Right ventricle myocardium inferior (tissue), 1 donor: ENCODE data around the gene KIAA1217. TPM values are rescaled to one million over a fixed set of nuclear protein-coding genes. Genes with fewer than 3 reads are reported as not detected.
A peak's percentile ranks its signal among the peaks of the same experiment; 100 is the strongest.

ENCODE experiments used
- ATAC-seq: fragments of 200-7000 bp; cut with Tn5 transposase; one replicate; pipeline ENCODE4 v1.9.1; 2020; ENCODE audit warnings: mild to moderate bottlenecking, moderate library complexity
- DNase-seq: peaks from one replicate; pipeline ENCODE4 v3.0.0; 2021; ENCODE audit errors: missing footprints
- intact Hi-C: fragments of 100-400 bp; cut with DNase I; formaldehyde crosslinking; loops from one replicate; pipeline ENCODE4 v1.11.0; 2022
- total RNA-seq: library from RNA; stranded (reverse); fragmentation: NEBNext Ultra II Directional; extraction: Animal tissue kit (Norgen Biotek cat#: 25700); gene quantifications from one replicate; pipeline ENCODE4 v1.2.1, GENCODE V29; 2021
- donor health status: DM: no; HTN: yes; CAD: no; lungs with severe emphysema.

The KIAA1217 gene
- total RNA-seq, 1 donor from 2014 or later: 45.0 TPM

DNA sequence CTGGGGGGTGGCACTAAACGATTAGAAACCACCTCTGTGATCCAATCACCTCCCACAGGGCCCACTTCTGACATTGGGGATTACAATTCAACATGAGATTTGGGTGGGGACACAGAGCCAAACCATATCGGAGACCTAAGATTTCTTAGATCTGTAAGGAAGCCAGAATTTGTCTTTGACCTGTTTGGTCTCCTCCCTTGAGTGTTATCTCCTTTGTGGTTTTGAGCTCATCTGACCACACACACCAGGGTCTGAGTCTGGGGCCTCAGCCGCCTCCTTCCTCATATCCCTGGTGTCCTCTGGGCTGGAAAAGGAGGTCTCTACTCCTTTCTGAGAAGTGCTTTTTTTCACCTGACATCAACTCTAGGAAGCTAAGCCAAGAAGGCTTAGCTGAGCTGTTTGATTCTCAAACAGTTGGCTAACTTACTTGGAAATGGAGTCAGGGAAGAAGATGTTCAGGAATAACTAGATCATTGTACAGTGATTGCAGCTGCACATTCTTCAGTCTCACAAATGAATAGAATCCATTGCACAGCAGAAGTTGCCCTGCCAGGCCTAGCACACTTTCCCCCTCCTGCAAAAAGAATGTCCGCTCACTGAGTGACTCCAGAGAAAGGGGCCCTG lies 347.3 kb downstream of the KIAA1217 start:
- no peak for DNase-seq
- ATAC-seq: no peak
- intact Hi-C loops: loop anchor here (10.0 kb wide), 1 partner anchor 1401 kb away; no protein-coding TSS in a partner anchor

DNA sequence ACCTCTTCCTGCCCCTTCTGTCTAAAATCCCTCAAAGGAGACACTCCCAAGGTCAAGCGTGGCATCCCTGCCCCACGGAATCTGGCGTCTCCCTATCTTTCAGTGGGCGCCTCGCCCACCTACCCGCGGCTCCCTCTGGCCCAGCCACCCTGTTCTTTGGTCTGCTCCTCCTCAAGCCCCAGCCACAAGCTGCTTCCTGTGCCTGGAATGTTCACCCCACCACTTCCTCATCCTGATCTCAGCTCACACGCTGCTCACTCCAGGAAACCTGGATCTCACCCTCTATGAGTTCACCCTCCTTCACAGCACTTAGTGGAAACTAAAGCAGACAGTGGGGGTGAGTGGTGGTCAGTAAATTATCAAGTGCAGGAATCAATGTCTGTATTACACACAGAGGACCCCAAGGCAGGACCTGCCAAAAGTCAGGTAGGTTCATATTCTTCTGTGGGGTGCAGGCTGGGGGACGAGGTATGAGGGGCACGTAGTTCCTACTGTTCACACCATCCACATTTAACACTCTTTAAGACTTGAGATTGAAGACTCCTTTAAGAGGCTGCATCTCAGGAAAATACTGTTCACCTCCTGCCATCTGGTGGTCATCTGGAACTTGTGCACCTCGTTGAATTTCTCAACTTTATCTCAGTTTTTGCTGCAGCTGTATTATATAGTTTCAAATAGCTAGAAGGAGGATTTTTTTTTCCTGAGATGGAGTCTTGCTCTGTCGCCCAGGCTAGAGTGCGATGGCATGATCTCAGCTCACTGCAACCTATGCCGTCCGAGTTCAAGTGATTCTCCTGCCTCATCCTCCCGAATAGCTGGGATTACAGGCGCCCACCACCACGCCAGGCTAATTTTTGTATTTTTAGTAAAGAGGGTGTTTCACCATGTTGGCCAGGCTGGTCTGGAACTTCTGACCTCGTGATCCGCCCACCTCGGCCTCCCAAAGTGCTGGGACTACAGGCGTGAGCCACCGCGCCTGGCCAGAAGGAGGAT lies 348.1 kb downstream of the KIAA1217 start:
- intact Hi-C loops: loop anchor here (10.0 kb wide), 1 partner anchor 1402 kb away; no protein-coding TSS in a partner anchor
- ATAC-seq: peak; percentile 26
- DNase-seq: no peak

DNA sequence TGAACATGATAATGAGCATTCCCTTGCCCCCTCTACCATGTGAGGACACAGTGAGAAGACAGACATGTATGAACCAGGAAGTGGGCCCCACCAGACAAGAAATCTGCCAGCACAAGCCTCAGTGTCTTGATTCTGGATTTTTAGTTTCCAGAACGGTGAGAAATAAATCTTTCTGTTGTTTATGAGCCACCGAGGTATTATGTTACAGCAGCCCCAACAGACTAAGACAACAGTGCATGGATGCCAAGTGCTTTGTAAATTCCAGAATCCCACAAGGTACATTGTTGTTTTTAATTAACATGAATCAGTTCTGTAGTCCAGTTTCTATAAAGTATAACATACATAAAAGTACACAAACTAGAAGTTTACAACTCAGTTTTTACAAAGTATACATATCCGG lies 352.5 kb downstream of the KIAA1217 start:
- DNase-seq (no peak), ATAC-seq (no peak)
- intact Hi-C loops: no loop called here

DNA sequence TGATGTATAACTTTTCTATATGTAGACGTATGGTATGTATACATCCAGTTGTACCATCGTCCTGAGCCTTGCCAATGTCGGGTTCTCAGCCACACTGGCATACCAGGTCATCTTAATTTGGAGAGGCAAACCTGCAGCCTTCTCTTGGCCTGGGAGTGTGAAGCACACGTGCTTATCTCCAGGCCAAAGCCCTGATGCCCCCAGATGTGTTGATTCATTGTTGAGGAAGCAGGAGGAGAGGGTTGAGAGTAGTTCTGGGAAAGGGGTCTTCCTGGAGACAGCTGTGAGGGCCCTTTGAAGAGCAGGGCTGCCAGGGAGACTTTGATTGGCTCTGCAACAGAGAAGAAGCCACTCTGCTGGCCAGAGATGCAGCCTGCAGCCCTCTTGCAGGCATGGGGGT lies 359.1 kb downstream of the KIAA1217 start:
- intact Hi-C loops: no loop called here
- DNase-seq: no peak
- no peak for ATAC-seq

DNA sequence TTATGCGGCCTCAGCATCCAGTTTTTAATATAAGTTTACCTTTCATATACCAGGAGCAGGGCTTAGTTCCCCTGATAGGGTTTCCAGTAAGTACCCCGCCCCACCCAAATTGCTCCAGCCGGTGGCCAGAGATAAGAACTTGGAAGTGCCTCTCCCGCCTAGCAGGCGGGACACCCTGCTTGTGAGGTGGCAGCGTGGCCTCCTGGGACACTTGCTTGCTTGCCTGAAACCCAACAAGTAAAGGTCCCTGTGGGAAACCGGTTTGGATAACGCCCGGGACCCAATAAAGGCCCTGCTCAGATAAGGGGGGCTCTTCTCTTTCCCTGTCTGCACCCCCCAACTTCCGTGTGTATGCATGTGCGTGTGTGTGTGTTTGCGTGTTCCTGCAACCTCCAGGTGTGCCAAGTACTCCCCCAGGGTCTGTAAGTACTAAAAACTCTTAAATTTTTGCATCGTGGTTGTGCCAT lies 360.4 kb downstream of the KIAA1217 start:
- DNase-seq (no peak), ATAC-seq (no peak)
- intact Hi-C loops: no loop called here

DNA sequence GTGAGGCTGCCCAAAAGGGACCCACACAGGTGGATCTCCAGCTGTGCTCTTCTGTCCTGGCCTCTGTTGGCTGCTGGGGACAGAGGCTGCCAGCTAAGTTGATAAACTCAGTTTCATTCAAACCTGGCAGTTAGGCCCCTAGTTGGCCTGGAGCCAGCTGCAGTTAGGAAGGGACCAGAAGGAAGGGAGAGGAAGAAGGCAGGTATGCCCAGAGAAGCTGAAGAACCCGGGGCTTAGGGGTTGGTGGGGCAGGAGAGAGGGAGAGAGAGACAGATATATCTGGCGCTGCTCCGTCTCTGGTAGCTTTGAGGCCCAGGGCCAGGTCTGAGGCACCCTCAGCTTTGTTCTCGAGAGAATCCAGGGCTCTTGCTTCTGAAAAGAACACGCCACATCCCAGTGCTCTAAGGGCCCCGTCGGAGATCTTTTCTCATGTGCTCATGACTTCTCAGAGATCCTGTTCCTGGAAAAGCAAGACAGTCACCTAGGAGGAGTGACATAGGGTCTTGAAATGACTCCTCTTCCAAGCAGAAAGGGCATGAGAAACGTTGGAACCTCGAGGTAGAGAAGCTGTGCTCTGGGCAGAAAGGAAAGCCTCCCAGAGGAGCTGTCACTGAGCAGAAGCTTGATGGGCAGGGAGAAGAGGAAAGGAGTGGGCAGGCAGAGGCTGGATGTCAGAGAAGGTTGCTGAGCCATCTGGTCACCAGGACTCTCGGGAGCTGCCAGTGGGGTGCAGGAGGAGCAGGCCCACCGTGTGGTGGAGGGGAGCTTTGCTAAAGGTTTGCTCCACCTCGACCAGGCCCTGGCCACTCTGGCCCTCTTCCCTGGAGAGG lies 361.1 kb downstream of the KIAA1217 start:
- ATAC-seq (no peak), DNase-seq (no peak)
- intact Hi-C loops: no loop called here

DNA sequence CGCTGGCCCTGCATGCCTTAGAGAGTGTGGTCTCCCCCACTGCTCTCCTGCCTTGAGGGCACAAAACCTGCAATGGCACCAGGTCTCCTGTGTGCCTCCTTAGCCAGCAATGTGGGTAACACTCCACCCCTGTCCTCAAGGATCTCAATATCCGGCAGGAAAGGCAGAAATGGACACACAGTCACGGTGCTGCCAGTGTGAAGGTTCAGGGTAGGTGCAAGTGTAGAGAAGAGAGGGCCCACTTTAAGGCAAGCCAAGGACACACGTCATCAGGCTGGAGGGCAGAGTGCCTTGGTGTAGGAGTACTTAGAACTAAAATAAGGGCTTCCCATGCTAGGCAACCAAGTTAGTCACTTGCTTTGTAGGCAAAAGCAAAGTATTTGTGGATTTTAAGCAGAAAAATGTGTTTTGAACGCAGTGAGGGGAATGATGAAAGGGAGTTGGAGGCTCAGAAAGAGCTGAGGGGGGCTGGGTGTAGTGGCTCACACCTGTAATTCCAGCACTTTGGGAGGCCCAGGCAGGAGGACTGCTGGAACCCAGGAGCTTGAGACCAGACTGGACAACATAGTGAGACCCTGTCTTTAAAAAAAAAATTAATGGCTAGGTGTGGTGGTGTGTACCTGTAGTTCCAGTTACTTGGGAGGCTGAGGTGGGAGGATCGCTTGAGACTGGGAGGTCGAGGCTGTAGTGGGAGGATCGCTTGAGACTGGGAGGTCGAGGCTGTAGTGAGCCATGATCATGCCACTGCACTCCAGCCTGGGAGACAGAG lies 361.9 kb downstream of the KIAA1217 start:
- intact Hi-C loops: no loop called here
- no peak for ATAC-seq
- DNase-seq: no peak

DNA sequence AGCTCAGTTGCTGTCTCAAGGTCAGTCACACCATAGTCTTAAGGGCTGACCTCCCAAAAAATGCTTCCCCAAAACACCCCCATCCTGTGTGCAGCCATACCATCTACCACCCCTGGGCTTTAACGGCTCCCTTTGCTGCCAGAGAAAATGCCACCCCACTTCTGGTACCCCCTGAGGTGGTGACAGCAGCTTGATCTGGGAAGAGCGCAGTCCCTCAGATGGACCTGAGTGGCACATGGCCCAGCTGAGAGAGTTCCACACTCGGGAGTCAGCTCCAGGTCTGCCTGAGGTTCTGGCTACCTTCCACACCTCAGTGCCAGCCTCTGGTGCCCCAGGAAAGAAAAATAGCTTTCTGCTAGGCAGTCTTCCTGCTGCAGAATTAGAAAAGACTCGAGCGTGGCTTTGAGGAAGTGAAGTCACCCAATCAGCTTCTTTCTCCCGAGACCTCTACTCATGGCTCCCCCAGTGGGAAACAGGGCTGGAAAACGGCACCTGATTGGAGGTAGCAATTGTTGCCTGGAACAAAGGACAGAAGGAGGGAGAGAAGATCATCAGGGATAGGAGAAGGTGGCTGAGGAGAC lies 363.0 kb downstream of the KIAA1217 start:
- ATAC-seq (peak; percentile 29), DNase-seq (no peak)
- intact Hi-C loops: no loop called here

DNA sequence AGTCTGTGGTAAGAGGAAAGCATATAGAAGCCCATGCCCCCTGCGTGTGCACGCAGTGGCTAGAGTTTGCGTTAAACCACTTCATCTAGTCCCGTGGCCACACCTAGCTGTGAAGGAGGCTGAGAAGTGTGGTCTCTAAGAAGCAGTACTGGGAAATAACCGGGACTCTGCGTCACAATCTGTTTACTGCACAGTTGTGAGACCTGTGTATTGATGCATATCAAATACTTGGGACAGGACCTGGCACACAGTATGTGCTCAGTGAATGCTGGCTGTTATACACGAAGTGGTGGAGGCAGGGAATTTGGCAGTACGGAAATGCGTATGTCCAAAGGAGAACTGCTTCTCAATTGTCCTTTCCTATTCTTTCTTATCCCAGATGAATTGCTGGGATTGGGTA lies 365.2 kb downstream of the KIAA1217 start:
- no peak for DNase-seq
- intact Hi-C loops: no loop called here
- no peak for ATAC-seq

DNA sequence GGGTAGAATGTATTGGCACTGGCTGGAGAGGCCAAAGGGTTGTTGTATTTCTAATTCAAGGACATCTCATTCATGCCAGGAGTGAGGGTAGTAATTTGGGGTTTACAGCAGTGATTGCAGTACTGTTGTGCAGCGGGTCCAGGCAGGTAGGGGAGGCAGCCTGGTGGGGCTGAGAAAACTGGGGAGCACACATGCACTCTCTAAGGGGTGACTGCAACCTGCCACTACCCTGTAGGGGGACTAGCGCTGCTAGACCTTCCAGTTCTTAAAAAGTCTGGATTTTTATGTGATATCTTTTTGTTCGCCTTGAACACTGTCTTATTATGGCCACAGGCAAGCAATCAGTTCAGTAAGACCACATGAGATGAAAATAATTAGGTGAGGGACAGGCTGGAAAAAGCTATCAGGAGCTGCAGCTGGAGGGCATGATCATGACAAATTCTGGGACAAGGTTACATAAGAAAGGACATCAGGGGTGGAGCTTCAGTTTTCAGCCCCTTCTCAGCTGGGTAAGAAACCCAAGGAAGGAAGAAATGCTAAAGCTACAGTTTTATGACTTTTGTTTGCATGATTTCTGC lies 365.7 kb downstream of the KIAA1217 start:
- peak; percentile 15 for ATAC-seq
- intact Hi-C loops: no loop called here
- no peak for DNase-seq

DNA sequence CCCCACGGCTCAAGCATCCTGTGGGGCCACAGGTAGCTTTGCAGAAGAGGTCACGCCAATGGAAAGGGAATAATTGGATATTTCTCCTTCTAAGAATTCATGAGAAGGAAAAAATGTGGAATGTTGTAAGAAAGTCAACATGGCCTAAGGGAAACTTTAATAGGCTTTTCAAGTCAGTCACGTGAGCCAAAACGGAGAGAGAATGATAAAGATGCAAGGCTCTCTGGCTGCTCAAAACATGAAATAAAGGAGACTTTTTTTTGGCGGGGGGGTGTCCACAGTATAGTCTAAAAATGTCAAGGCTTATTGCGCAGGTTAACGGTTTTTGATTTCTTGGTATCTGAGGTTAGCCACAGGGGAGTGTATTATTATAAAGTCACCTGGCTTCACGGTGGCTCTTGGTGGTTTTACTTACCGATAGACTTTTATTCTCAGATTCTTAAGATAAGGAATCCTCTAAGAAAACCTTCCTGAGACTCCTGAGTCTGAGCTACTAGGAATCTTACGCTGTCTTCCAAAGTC lies 366.6 kb downstream of the KIAA1217 start:
- ATAC-seq: no peak
- DNase-seq: no peak
- intact Hi-C loops: no loop called here

DNA sequence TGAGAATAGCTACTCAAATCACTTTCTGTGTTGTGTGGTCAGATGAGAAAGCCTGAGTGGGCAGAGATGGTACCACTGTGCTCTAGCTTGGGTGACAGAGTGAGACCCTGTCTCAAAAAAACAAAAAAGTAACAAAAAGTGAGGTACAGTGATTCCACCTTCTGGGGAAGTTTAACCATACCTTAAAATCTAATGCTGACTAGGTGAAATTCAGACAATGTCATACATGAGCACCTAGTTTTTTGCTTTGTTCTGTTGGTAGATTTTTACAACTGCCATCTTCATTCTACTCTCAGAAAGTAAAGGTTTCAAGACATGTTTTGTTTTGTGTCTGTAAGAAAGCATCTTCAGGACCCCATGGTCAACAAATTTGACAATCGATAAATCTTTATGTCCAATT lies 370.5 kb downstream of the KIAA1217 start:
- DNase-seq (no peak), ATAC-seq (no peak)
- intact Hi-C loops: no loop called here

DNA sequence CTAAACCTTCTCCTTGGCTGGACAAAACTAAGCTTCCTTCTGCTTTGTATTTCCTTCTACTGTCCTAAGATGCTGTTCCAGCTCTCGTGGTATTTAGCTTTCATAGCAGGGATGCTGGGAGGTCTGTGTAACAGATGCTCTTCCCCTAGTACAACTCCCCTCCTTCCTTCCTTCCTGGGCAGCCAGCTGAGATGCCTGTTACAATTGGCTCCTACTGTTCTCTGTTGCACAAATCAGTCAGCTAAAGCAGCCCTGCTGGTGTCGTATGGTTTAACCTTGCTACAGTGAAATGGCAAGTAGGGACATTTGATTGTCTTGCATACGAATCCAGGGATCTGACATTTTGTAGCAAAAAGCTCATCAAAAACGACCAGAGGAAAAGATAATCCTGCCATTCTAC lies 371.0 kb downstream of the KIAA1217 start:
- DNase-seq (no peak), ATAC-seq (no peak)
- intact Hi-C loops: no loop called here

DNA sequence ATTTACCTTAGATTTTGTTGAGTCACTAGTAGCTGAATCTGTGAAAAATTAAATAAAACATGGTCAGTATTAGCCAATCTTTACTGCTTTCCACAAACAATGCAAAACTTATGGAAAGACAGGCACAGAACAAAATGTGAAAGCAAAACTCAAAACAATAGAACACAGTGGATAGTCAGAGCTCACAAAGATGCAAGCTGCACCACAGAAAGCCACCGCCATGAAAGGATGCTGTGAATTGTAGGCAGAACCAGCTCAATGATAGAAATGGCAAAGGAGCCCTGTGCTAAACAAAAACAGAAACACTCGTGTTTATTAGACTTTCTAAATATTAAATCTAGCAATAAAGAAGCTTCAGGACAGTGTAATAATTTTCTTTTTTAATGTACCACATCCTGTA lies 380.3 kb downstream of the KIAA1217 start:
- no peak for ATAC-seq
- intact Hi-C loops: no loop called here
- DNase-seq: no peak

DNA sequence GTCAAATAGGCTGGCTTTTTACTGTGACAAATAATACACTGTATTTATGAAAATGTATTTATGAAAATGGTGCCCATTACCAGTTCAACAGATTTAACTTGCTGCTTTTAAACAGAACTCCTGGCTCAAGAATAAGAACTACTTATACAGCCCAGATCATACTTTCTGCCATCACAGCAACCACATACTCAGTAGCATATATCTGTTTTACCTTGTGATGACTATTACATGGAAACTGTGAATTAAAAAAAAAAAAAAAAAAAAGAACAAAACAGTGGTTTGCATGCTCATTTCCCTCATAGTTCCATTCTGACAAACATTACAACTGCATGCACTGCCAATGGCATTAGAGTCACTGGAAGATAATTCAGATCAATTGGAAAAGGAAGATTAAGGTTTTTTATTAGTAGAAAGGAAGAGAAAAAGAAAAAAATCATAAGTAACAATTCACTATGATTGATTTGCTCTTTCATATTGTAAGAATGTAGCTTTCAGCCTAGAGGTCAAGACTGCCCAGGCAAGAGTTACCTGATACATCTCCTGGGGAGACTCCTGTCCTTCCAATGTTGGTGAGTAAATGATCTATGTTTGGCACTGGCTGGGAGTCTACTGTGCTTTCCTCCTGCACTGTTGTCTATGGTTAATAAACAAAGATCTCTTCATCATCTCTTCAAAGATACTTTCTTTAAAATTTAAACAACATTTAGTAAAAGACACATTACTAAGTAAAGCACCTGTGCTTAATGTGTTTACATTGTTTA lies 381.9 kb downstream of the KIAA1217 start:
- ATAC-seq (no peak), DNase-seq (no peak)
- intact Hi-C loops: no loop called here

DNA sequence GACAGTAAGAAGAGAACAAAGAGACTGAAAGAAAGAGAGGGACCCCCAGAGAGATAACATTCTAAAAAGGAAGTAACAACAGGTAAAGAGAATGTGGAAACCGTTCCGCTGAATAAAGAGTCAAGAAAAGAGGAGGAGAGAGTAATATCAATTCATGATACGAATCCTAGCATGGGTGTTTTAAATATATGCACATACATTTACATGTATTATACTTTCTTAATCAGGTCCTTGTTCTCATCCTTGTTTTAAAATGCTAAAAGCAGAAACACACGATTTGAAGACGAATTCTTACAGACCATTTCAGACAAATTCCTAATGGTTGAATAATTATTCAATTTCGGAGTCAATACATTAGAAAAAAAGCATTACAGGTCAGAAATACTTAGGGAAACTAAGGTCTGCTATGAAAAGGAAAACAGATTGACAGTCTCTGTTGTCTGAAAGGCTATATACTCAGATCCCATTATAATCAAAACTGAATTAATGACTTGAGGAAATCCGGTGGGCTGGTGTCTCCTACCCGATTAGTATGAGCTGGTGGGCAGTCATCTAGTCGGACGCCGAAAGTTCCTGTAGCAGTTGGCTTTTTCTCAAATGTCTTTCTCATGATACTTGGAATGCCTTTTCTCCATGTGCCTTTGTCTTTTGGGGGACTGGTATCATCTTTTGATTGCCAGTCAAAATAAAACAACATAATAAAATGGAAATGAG lies 387.4 kb downstream of the KIAA1217 start:
- ATAC-seq (no peak), DNase-seq (no peak)
- intact Hi-C loops: no loop called here
